ENCODE data around the gene FANCC.

DNA sequence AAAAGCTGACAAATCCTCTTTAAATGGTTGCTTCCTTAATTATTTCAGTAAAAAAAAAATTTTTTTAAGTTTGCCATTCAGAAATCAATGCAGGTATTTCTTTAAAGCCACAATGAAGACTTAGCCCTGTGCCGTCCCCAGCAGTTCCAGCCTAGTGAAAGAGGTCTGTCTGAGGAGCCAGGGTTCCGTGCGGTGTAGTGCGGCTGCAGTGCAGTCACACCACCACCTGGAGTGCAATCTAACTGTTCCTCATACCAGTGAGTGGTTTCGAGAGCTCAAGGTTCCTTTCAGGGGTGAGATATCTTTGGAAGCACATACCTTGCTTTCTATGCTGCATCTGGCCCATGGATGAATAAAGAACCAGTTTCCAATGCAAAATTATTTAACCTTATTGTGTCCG is 87.5 kb downstream of the FANCC start:
- TF ChIP-seq, protein P1, sequence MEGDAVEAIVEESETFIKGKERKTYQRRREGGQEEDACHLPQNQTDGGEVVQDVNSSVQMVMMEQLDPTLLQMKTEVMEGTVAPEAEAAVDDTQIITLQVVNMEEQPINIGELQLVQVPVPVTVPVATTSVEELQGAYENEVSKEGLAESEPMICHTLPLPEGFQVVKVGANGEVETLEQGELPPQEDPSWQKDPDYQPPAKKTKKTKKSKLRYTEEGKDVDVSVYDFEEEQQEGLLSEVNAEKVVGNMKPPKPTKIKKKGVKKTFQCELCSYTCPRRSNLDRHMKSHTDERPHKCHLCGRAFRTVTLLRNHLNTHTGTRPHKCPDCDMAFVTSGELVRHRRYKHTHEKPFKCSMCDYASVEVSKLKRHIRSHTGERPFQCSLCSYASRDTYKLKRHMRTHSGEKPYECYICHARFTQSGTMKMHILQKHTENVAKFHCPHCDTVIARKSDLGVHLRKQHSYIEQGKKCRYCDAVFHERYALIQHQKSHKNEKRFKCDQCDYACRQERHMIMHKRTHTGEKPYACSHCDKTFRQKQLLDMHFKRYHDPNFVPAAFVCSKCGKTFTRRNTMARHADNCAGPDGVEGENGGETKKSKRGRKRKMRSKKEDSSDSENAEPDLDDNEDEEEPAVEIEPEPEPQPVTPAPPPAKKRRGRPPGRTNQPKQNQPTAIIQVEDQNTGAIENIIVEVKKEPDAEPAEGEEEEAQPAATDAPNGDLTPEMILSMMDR (IDR thresholded peaks at IDR 0.05; ENCODE audit: poor library complexity): no peak
- TF ChIP-seq EZH2 (IDR thresholded peaks at IDR 0.05; ENCODE audit: borderline replicate concordance) (no peak), EZH2phosphoT487 (IDR thresholded peaks at IDR 0.05; ENCODE audit: low read depth, severe bottlenecking, unreplicated experiment) (no peak)
